K562 (cell line): ENCODE results near the gene TEX48. TPM values are rescaled to one million over a fixed set of nuclear protein-coding genes. Genes with fewer than 3 reads are reported as not detected.

Source experiments
- ATAC-seq: fragments of 200-7000 bp; cut with Tn5 transposase; 3 replicates; pipeline ENCODE4 v1.9.1; 2020; ENCODE audit warnings: moderate library complexity
- BruUV-seq: library from RNA; stranded (reverse); fragments of 400-500 nt; replicated peaks from 2 replicates; lab custom pipeline; 2021; lab: Mats Ljungman, UMichigan
- CTCF ChIA-PET: fragments of 300-600 bp; formaldehyde crosslinking; extraction: SDS; loops from one replicate; lab custom pipeline; 2021; ENCODE audit warnings: low intra/inter-chr PET ratio; lab: Yijun Ruan, JAX
- POLR2A ChIA-PET: fragments of 300-600, 350-650 bp; sonication (Branson Sonifier 250); formaldehyde crosslinking; extraction: SDS; loops from one replicate; lab custom pipeline; 2021; ENCODE audit warnings: antibody characterized with exemption, inconsistent platforms; lab: Yijun Ruan, JAX
- DNase-seq, 4 experiments: peaks; one replicate each; pipeline versions ENCODE4 v3.0.0 to v3.0.0-alpha.2; 2011 to 2018; ENCODE audit warnings: low spot score in 3 of 4, mixed read lengths in 3 of 4; ENCODE audit errors: extremely low read depth in 1 of 4
- FAIRE-seq: peaks from 2 replicates; lab custom pipeline; 2011; peaks lifted over from hg19 to GRCh38; lab: Jason Lieb, UNC
- H2AFZ ChIP-seq: 2 replicates; pipeline ENCODE4 v1.6.0; 2011; ENCODE audit warnings: low read depth, low read length, control low read depth, inconsistent platforms
- H3K27ac ChIP-seq: fragments of 200-600 bp; 3 replicates; pipeline ENCODE4 v1.8.0; 2011; ENCODE audit warnings: low read depth, mild to moderate bottlenecking, control low read depth, inconsistent platforms, low read length, moderate library complexity, mixed read lengths; ENCODE audit errors: extremely low read depth
- H3K27me3 ChIP-seq, 2 experiments: fragments of 300-600 bp in 1 of 2; 2 replicates in 1 of 2; 3 replicates in 1 of 2; pipeline versions ENCODE4 v1.6.0 to v1.8.0; 2011; ENCODE audit warnings: inconsistent platforms in 2 of 2, low read length in 2 of 2, mild to moderate bottlenecking in 1 of 2, mixed read lengths in 1 of 2, moderate library complexity in 1 of 2; ENCODE audit not compliant: control insufficient read depth in 2 of 2, insufficient read depth in 2 of 2
- H3K36me3 ChIP-seq: fragments of 300-600 bp; 3 replicates; pipeline ENCODE4 v1.8.0; 2011; ENCODE audit warnings: mild to moderate bottlenecking, low read length, inconsistent platforms; ENCODE audit not compliant: control insufficient read depth, insufficient read depth
- H3K4me1 ChIP-seq, 2 experiments: fragments of 200-600 bp in 1 of 2; replicated peaks in 1 of 2; 2 replicates in 1 of 2; 3 replicates in 1 of 2; pipeline versions ENCODE4 v1.5.1 to v1.8.0; 2011; ENCODE audit warnings: inconsistent platforms in 2 of 2, low read length in 2 of 2, mild to moderate bottlenecking in 1 of 2, mixed read lengths in 1 of 2, moderate library complexity in 1 of 2; ENCODE audit not compliant: control insufficient read depth in 2 of 2, insufficient read depth in 2 of 2
- H3K4me2 ChIP-seq: 2 replicates; pipeline ENCODE4 v1.6.1; 2011; ENCODE audit warnings: low read length, control low read depth, inconsistent platforms, mixed read lengths; ENCODE audit not compliant: insufficient read depth
- H3K4me3 ChIP-seq: fragments of 200-600 bp; sonication (generic), shearing (Covaris generic); 2 replicates; pipeline ENCODE4 v1.5.1; 2016; ENCODE audit warnings: control low read depth, inconsistent platforms
- H3K79me2 ChIP-seq: fragments of 200-600 bp; 3 replicates; pipeline ENCODE4 v1.8.0; 2011; ENCODE audit warnings: low read length, inconsistent platforms; ENCODE audit not compliant: control insufficient read depth, insufficient read depth
- H3K9ac ChIP-seq, 2 experiments: 2 replicates each; pipeline versions ENCODE4 v1.6.0 to v1.6.1; 2011; ENCODE audit warnings: low read depth in 2 of 2, low read length in 2 of 2, control low read depth in 1 of 2, inconsistent platforms in 1 of 2, mild to moderate bottlenecking in 1 of 2, mixed read lengths in 1 of 2; ENCODE audit not compliant: insufficient read depth in 1 of 2
- H3K9me1 ChIP-seq: one replicate; pipeline ENCODE4 v1.6.0; 2011; ENCODE audit warnings: inconsistent platforms, mild to moderate bottlenecking, low read length, moderate library complexity; ENCODE audit not compliant: control insufficient read depth, insufficient read depth
- H3K9me3 ChIP-seq: replicated peaks from 2 replicates; pipeline ENCODE4 v1.5.1; 2011; ENCODE audit warnings: low read depth, low read length, inconsistent platforms; ENCODE audit not compliant: control insufficient read depth, insufficient read depth
- H4K20me1 ChIP-seq: replicated peaks from 2 replicates; pipeline ENCODE4 v1.6.1; 2011; ENCODE audit warnings: low read length, inconsistent platforms, mixed read lengths; ENCODE audit not compliant: control insufficient read depth, insufficient read depth
- CBFA2T2 ChIP-seq: fragments of 450-650 bp; conservative IDR thresholded peaks from 2 replicates; pipeline ENCODE4 v1.6.1; 2017; ENCODE audit warnings: mild to moderate bottlenecking
- CBFA2T3 ChIP-seq: fragments of 450-650 bp; IDR thresholded peaks from 2 replicates; pipeline ENCODE4 v1.6.1; 2017
- GATAD2B ChIP-seq: fragments of 450-650 bp; IDR thresholded peaks from 2 replicates; pipeline ENCODE4 v1.6.1; 2017; ENCODE audit warnings: mild to moderate bottlenecking, borderline replicate concordance
- HDAC6 ChIP-seq: IDR thresholded peaks from 2 replicates; pipeline ENCODE4 v1.6.1; 2012; ENCODE audit warnings: low read depth, mild to moderate bottlenecking, control low read depth, inconsistent platforms, low read length, moderate library complexity
- NR4A1 ChIP-seq, 2 experiments: fragments of 250-450 bp in 1 of 2; fragments of 450-650 bp in 1 of 2; sonication (Bioruptor Pico) in 1 of 2; IDR thresholded peaks; 2 replicates each; pipeline versions ENCODE4 v1.4.0 to v1.6.1; 2016 to 2020; ENCODE audit warnings: mild to moderate bottlenecking in 2 of 2, missing compliant biosample characterization in 1 of 2, missing genetic modification characterization in 1 of 2, moderate library complexity in 1 of 2
- RB1 ChIP-seq: fragments of 450-650 bp; IDR thresholded peaks from 2 replicates; pipeline ENCODE4 v1.6.1; 2017; ENCODE audit warnings: low read depth, mild to moderate bottlenecking
- WGBS: fragments of 100-300 bp; shearing (Covaris generic); methylation state at CpG from one replicate; pipeline ENCODE4 v1.1.6; 2016; ENCODE audit warnings: low coverage, mixed read lengths; ENCODE audit not compliant: insufficient coverage; ENCODE audit errors: missing lambda C conversion rate; 5-methylcytosine and 5-hydroxymethylcytosine counted together
- in situ Hi-C: fragments of 300-500 bp; cut with MboI; formaldehyde crosslinking; loops from 4 replicates; pipeline ENCODE4 v1.15.0; 2018; ENCODE audit warnings: inconsistent platforms, mixed read lengths
- intact Hi-C: fragments of 100-400 bp; cut with micrococcal nuclease; formaldehyde crosslinking; loops from 2 replicates; pipeline ENCODE4 v1.14.2; 2022
- polyA plus RNA-seq, 8 experiments: library from polyadenylated mRNA; depleted of rRNA in 4 of 8; stranded (reverse) in 5 of 8; unstranded in 3 of 8; fragments of >200 nt; fragmentation: Nextera tagmentation in 2 of 8; fragmentation: Illumina TruSeq in 1 of 8; extraction: Ambion mirVana in 2 of 8; extraction: Trizol in 1 of 8; gene quantifications; 2 replicates each; pipeline versions ENCODE4 v1.2.1 to v1.2.3, GENCODE V29; 2011 to 2014; ENCODE audit warnings: inconsistent platforms in 1 of 8, missing spikeins in 1 of 8
- total RNA-seq, 7 experiments: library from RNA; depleted of rRNA in 6 of 7; stranded (reverse); fragments of >200 nt in 6 of 7; fragmentation: Illumina TruSeq in 2 of 7; extraction: Trizol in 2 of 7; gene quantifications; 2 replicates each; pipeline versions ENCODE4 v1.2.1 to v1.2.3, GENCODE V29; 2011 to 2021; ENCODE audit warnings: low replicate concordance in 1 of 7
- TF ChIP-seq, protein P1 (sequence below), 2 experiments: fragments of 450-650 bp in 1 of 2; sonication (generic) in 1 of 2; formaldehyde crosslinking in 1 of 2; IDR thresholded peaks; 2 replicates each; pipeline versions ENCODE4 v1.7.1 to v1.9.0; 2016 to 2022; ENCODE audit warnings: inconsistent platforms in 1 of 2, mild to moderate bottlenecking in 1 of 2, missing genetic modification reagents in 1 of 2
- TF ChIP-seq, protein P2 (sequence below): fragments of 450-650 bp; IDR thresholded peaks from 2 replicates; pipeline ENCODE4 v1.6.1; 2016; ENCODE audit warnings: antibody characterized with exemption
- TF ChIP-seq, protein P3 (sequence below): fragments of 450-650 bp; IDR thresholded peaks from 2 replicates; pipeline ENCODE4 v1.7.0; 2016; ENCODE audit warnings: borderline replicate concordance

Gene TEX48
- total and polyA plus RNA-seq, 9 of the 15 experiments (the other 6 are each of a cell fraction or from before 2014, with no cell fraction given), result not detected

DNA sequence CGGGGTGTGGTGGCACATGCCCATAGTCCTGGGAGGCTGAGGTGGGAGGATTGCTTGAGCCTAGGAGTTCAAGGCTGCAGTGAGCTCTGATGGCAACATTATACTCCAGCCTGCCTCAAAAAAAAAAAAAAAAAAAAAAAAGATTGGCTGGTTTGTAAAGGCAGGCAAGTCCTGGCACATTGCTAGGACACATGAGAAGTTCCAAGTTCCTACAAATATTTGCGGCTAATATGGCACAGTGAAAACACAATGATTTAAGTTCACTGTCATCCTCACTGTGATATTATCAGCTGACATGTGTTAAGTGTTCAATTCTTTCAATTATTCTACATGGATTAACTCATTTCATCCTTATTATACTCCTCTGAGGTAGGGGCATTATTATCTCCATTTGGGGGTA, 50.8 kb downstream of the TEX48 start:
- POLR2A ChIA-PET, result no interaction called here
- Histone ChIP-seq H3K79me2 (no peaks in the 10 kb centered on the region), H3K9me3 (no peaks in the 10 kb centered on the region), H3K27me3 (no peaks in the 10 kb centered on the region), H3K27ac (no peak overlapping the region), H3K4me2 (no peak overlapping the region), H3K9me1 (no peaks in the 10 kb centered on the region), H3K4me1 (no peaks in the 10 kb centered on the region; a peak in 1 of 5 replicates), H4K20me1 (no peaks in the 10 kb centered on the region), H3K36me3 (peaks cover 71% of the 10 kb centered on the region; the same call in 2 of the 3 replicates), H2AFZ (no peak overlapping the region), H3K9ac (no peak overlapping the region), H3K4me3 (no peak overlapping the region)
- no peak for DNase-seq
- CTCF ChIA-PET, result no interaction called here
- FAIRE-seq, result no peak
- intact Hi-C loops, result no loop called here
- 0% methylated on average over 2 of the region's 2 CpGs for WGBS
- BruUV-seq, result no TSS peak
- ATAC-seq, result no peak
- in situ Hi-C loops, result no loop called here
- TF ChIP-seq CBFA2T3, result no peak
- TF ChIP-seq, protein P1, sequence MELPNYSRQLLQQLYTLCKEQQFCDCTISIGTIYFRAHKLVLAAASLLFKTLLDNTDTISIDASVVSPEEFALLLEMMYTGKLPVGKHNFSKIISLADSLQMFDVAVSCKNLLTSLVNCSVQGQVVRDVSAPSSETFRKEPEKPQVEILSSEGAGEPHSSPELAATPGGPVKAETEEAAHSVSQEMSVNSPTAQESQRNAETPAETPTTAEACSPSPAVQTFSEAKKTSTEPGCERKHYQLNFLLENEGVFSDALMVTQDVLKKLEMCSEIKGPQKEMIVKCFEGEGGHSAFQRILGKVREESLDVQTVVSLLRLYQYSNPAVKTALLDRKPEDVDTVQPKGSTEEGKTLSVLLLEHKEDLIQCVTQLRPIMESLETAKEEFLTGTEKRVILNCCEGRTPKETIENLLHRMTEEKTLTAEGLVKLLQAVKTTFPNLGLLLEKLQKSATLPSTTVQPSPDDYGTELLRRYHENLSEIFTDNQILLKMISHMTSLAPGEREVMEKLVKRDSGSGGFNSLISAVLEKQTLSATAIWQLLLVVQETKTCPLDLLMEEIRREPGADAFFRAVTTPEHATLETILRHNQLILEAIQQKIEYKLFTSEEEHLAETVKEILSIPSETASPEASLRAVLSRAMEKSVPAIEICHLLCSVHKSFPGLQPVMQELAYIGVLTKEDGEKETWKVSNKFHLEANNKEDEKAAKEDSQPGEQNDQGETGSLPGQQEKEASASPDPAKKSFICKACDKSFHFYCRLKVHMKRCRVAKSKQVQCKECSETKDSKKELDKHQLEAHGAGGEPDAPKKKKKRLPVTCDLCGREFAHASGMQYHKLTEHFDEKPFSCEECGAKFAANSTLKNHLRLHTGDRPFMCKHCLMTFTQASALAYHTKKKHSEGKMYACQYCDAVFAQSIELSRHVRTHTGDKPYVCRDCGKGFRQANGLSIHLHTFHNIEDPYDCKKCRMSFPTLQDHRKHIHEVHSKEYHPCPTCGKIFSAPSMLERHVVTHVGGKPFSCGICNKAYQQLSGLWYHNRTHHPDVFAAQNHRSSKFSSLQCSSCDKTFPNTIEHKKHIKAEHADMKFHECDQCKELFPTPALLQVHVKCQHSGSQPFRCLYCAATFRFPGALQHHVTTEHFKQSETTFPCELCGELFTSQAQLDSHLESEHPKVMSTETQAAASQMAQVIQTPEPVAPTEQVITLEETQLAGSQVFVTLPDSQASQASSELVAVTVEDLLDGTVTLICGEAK (IDR thresholded peaks at IDR 0.05), result no peak
- TF ChIP-seq, protein P1 (CRISPR knock-in tag; IDR thresholded peaks at IDR 0.05), result no peak
- TF ChIP-seq CBFA2T2, result no peak
- no peak for TF ChIP-seq HDAC6
- TF ChIP-seq, protein P2, sequence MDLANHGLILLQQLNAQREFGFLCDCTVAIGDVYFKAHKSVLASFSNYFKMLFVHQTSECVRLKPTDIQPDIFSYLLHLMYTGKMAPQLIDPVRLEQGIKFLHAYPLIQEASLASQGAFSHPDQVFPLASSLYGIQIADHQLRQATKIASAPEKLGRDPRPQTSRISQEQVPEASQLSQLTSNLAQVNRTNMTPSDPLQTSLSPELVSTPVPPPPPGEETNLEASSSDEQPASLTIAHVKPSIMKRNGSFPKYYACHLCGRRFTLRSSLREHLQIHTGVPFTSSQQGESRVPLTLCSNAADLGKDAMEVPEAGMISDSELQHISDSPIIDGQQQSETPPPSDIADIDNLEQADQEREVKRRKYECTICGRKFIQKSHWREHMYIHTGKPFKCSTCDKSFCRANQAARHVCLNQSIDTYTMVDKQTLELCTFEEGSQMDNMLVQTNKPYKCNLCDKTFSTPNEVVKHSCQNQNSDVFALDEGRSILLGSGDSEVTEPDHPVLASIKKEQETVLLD, result no peak
- TF ChIP-seq RB1, result no peak
- TF ChIP-seq GATAD2B, result no peak
- TF ChIP-seq NR4A1 (CRISPR knock-in tag; IDR thresholded peaks at IDR 0.05), result no peak
- no peak for TF ChIP-seq NR4A1 (tag; IDR thresholded peaks at IDR 0.05)
- TF ChIP-seq, protein P3, sequence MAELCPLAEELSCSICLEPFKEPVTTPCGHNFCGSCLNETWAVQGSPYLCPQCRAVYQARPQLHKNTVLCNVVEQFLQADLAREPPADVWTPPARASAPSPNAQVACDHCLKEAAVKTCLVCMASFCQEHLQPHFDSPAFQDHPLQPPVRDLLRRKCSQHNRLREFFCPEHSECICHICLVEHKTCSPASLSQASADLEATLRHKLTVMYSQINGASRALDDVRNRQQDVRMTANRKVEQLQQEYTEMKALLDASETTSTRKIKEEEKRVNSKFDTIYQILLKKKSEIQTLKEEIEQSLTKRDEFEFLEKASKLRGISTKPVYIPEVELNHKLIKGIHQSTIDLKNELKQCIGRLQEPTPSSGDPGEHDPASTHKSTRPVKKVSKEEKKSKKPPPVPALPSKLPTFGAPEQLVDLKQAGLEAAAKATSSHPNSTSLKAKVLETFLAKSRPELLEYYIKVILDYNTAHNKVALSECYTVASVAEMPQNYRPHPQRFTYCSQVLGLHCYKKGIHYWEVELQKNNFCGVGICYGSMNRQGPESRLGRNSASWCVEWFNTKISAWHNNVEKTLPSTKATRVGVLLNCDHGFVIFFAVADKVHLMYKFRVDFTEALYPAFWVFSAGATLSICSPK, result no peak
